Endodermal cell (in vitro differentiated cells): Measurements from ENCODE around the gene NPEPPS. TPM values are rescaled to one million over a fixed set of nuclear protein-coding genes. Genes with fewer than 3 reads are reported as not detected.

Experiments used
- DNase-seq: peaks from one replicate; pipeline ENCODE4 v3.0.0-alpha.2; 2017
- H3K27ac ChIP-seq: 2 replicates; pipeline ENCODE4 v1.5.1; 2013; ENCODE audit warnings: mild to moderate bottlenecking, low read depth, low read length, moderate library complexity
- H3K27me3 ChIP-seq: 2 replicates; pipeline ENCODE4 v1.6.1; 2013; ENCODE audit warnings: mild to moderate bottlenecking, low read length, moderate library complexity; ENCODE audit not compliant: insufficient read depth, control insufficient read depth, poor library complexity, severe bottlenecking
- H3K36me3 ChIP-seq: 2 replicates; pipeline ENCODE4 v1.7.0; 2013; ENCODE audit warnings: mild to moderate bottlenecking, low read length, moderate library complexity; ENCODE audit not compliant: control insufficient read depth, insufficient read depth
- H3K4me1 ChIP-seq: one replicate; pipeline ENCODE4 v1.7.0; 2013; ENCODE audit warnings: low read length; ENCODE audit not compliant: control insufficient read depth, insufficient read depth
- H3K4me3 ChIP-seq: 2 replicates; pipeline ENCODE4 v1.5.1; 2013; ENCODE audit warnings: mild to moderate bottlenecking, low read length, moderate library complexity
- H3K9ac ChIP-seq: 2 replicates; pipeline ENCODE4 v1.6.1; 2013; ENCODE audit warnings: mild to moderate bottlenecking, low read length, moderate library complexity; ENCODE audit not compliant: poor library complexity, severe bottlenecking; ENCODE audit errors: extremely low read depth
- H3K9me3 ChIP-seq: 2 replicates; pipeline ENCODE4 v1.6.1; 2013; ENCODE audit warnings: mild to moderate bottlenecking, low read length, moderate library complexity; ENCODE audit not compliant: control insufficient read depth
- H3K27ac Mint-ChIP-seq: 2 replicates; pipeline ENCODE4 v1.8.0; 2020; ENCODE audit warnings: mixed read lengths
- H3K27me3 Mint-ChIP-seq: 2 replicates; pipeline ENCODE4 v1.8.0; 2021; ENCODE audit warnings: mild to moderate bottlenecking, mixed read lengths; ENCODE audit not compliant: insufficient read depth
- H3K36me3 Mint-ChIP-seq: 2 replicates; pipeline ENCODE4 v1.8.0; 2020; ENCODE audit warnings: low read depth, mixed read lengths
- H3K4me1 Mint-ChIP-seq: 2 replicates; pipeline ENCODE4 v1.8.0; 2020; ENCODE audit warnings: mixed read lengths
- H3K4me3 Mint-ChIP-seq: 2 replicates; pipeline ENCODE4 v1.8.0; 2020; ENCODE audit warnings: mild to moderate bottlenecking, moderate library complexity, mixed read lengths
- H3K9me3 Mint-ChIP-seq: 2 replicates; pipeline ENCODE4 v1.8.0; 2020; ENCODE audit warnings: mild to moderate bottlenecking, mixed read lengths
- WGBS, 2 experiments: methylation state at CpG; one replicate each; pipeline versions ENCODE4 v1.1.5 to v1.1.7; 2013; ENCODE audit warnings: missing lambda C conversion rate in 2 of 2, mixed read lengths in 1 of 2; ENCODE audit not compliant: insufficient coverage in 1 of 2, insufficient read length in 1 of 2; 5-methylcytosine and 5-hydroxymethylcytosine counted together
- total RNA-seq, 2 donors: library from RNA; stranded (reverse); fragmentation: NEBNext Ultra II Directional in 1 of 2; extraction: Animal tissue kit (Norgen Biotek cat#: 25700) in 1 of 2; gene quantifications; 2 replicates in 1 of 2; 3 replicates in 1 of 2; pipeline ENCODE4 v1.2.1, GENCODE V29; 2021
- TF ChIP-seq, protein P1 (sequence below): fragments of 200-600 bp; sonication (generic); conservative IDR thresholded peaks from 2 replicates; pipeline ENCODE4 v1.5.0; 2021; ENCODE audit warnings: antibody characterized with exemption, mild to moderate bottlenecking

NPEPPS gene
- total RNA-seq, 2 donors from 2014 or later, result 178 to 194 TPM

- Mint-ChIP-seq H3K36me3 (peaks cover 73% of the 10 kb centered on the region), H3K4me1 (peaks cover 36% of the 10 kb centered on the region)
- no peak overlapping the region for H3K27ac ChIP-seq
Measured at GRCh38 chr17:47622180-47622549, 91.3 kb downstream of the NPEPPS start.

DNA sequence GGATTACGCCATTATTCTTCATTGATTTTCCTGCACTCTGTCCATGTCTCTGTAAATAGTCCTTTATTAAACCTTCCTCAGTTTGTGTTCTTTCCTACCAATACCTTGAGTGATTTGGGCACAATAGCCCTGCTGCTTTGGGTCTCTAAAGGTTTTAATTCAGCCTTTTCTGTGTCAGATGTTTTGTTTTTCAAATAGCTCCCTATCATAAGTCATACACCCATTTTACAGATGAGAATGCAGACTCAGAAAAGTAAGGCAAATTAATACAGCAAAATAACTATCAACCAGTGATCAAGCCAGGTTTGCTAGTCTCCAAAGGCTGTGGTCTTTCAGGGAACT is 93.8 kb downstream of the NPEPPS start:
- no peak for DNase-seq
- H3K27me3 Mint-ChIP-seq, result no peaks in the 10 kb centered on the region
- H3K27me3 ChIP-seq, result no peaks in the 10 kb centered on the region
- H3K9ac ChIP-seq, result no peak overlapping the region
- H3K27ac ChIP-seq, result no peak overlapping the region
- peaks cover 51% of the 10 kb centered on the region for H3K36me3 Mint-ChIP-seq
- H3K27ac Mint-ChIP-seq, result no peak overlapping the region
- H3K9me3 Mint-ChIP-seq, result no peaks in the 10 kb centered on the region
- whole genome bisulfite sequencing, 2 experiments, result 57 to 63% methylated on average over 1 of the region's 1 CpG
- peaks cover 21% of the 10 kb centered on the region for H3K4me1 Mint-ChIP-seq
- peaks cover 52% of the 10 kb centered on the region for H3K36me3 ChIP-seq
- TF ChIP-seq, protein P1, sequence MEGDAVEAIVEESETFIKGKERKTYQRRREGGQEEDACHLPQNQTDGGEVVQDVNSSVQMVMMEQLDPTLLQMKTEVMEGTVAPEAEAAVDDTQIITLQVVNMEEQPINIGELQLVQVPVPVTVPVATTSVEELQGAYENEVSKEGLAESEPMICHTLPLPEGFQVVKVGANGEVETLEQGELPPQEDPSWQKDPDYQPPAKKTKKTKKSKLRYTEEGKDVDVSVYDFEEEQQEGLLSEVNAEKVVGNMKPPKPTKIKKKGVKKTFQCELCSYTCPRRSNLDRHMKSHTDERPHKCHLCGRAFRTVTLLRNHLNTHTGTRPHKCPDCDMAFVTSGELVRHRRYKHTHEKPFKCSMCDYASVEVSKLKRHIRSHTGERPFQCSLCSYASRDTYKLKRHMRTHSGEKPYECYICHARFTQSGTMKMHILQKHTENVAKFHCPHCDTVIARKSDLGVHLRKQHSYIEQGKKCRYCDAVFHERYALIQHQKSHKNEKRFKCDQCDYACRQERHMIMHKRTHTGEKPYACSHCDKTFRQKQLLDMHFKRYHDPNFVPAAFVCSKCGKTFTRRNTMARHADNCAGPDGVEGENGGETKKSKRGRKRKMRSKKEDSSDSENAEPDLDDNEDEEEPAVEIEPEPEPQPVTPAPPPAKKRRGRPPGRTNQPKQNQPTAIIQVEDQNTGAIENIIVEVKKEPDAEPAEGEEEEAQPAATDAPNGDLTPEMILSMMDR, result no peak
- no peak overlapping the region for H3K4me3 ChIP-seq
- no peak overlapping the region for H3K4me3 Mint-ChIP-seq
- no peaks in the 10 kb centered on the region for H3K9me3 ChIP-seq
- H3K4me1 ChIP-seq, result peaks cover 4% of the 10 kb centered on the region

More at GRCh38 chr17:47622180-47622549, 91.3 kb downstream of the NPEPPS start:
- peak overlapping the region; percentile 72 for H3K27ac Mint-ChIP-seq
- Histone ChIP-seq H3K27me3 (no peaks in the 10 kb centered on the region), H3K9ac (no peak overlapping the region), H3K9me3 (peaks cover 10% of the 10 kb centered on the region), H3K36me3 (peaks cover 76% of the 10 kb centered on the region), H3K4me1 (peaks cover 15% of the 10 kb centered on the region), H3K4me3 (peak overlapping the region; percentile 33)
- 89% methylated on average over 2 of the region's 2 CpGs; no CpG with 5 or more reads in 1 of the 2 experiments for WGBS, 2 experiments
- no peak overlapping the region for H3K4me3 Mint-ChIP-seq
- no peak for DNase-seq
- TF ChIP-seq, protein P1, result no peak
- H3K9me3 Mint-ChIP-seq, result no peaks in the 10 kb centered on the region
- H3K27me3 Mint-ChIP-seq, result no peaks in the 10 kb centered on the region

- Histone ChIP-seq H3K4me3 (no peak overlapping the region), H3K27ac (no peak overlapping the region), H3K9me3 (no peaks in the 10 kb centered on the region), H3K36me3 (peaks cover 25% of the 10 kb centered on the region), H3K27me3 (no peaks in the 10 kb centered on the region), H3K4me1 (no peaks in the 10 kb centered on the region), H3K9ac (no peak overlapping the region)
- H3K4me3 Mint-ChIP-seq, result no peak overlapping the region
- H3K4me1 Mint-ChIP-seq, result no peaks in the 10 kb centered on the region
- H3K27me3 Mint-ChIP-seq, result no peaks in the 10 kb centered on the region
- H3K27ac Mint-ChIP-seq, result no peak overlapping the region
- no peaks in the 10 kb centered on the region for H3K9me3 Mint-ChIP-seq
- no peak for DNase-seq
- 95 to 98% methylated on average over 2 to 8 of the region's 8 CpGs for WGBS, 2 experiments
- TF ChIP-seq, protein P1, result no peak
- peaks cover 30% of the 10 kb centered on the region for H3K36me3 Mint-ChIP-seq
Measured at GRCh38 chr17:47628014-47628566, 97.2 kb downstream of the NPEPPS start.
